Keratinocyte (primary cell): ENCODE data around the gene PPIP5K2. TPM values are rescaled to one million over a fixed set of nuclear protein-coding genes. Genes with fewer than 3 reads are reported as not detected.
A peak's percentile ranks its signal among the peaks of the same experiment; 100 is the strongest.

Experiments
- DNase-seq: peaks from one replicate; pipeline ENCODE4 v3.0.0-alpha.2; 2011; ENCODE audit warnings: low read depth, missing footprints, low spot score
- FAIRE-seq: peaks from 2 replicates; lab custom pipeline; 2011; peaks lifted over from hg19 to GRCh38; lab: Jason Lieb, UNC
- H2AFZ ChIP-seq: 2 replicates; pipeline ENCODE4 v1.6.0; 2012; ENCODE audit warnings: low read length, control low read depth, inconsistent platforms; ENCODE audit not compliant: control insufficient read depth
- H3K27ac ChIP-seq: 2 replicates; pipeline ENCODE4 v1.5.1; 2011; ENCODE audit warnings: low read length; ENCODE audit not compliant: control insufficient read depth, insufficient read depth
- H3K27me3 ChIP-seq: 3 replicates; pipeline ENCODE4 v1.6.0; 2011; ENCODE audit warnings: low read length; ENCODE audit not compliant: control insufficient read depth, insufficient read depth; ENCODE audit errors: extremely low read depth
- H3K36me3 ChIP-seq, 2 experiments: 2 replicates in 1 of 2; 3 replicates in 1 of 2; pipeline ENCODE4 v1.5.1; 2011; ENCODE audit warnings: low read length in 2 of 2, mild to moderate bottlenecking in 1 of 2; ENCODE audit not compliant: control insufficient read depth in 2 of 2, insufficient read depth in 2 of 2; ENCODE audit errors: extremely low read depth in 1 of 2
- H3K4me1 ChIP-seq: 3 replicates; pipeline ENCODE4 v1.5.1; 2011; ENCODE audit warnings: low read length; ENCODE audit not compliant: control insufficient read depth, insufficient read depth; ENCODE audit errors: extremely low read depth
- H3K4me2 ChIP-seq: 3 replicates; pipeline ENCODE4 v1.6.0; 2011; ENCODE audit warnings: low read depth, low read length; ENCODE audit not compliant: control insufficient read depth, insufficient read depth; ENCODE audit errors: extremely low read depth
- H3K4me3 ChIP-seq, 3 experiments: fragments of 200-600 bp in 1 of 3; sonication (generic) in 1 of 3; 2 replicates in 2 of 3; 3 replicates in 1 of 3; pipeline ENCODE4 v1.5.1; 2011 to 2016; ENCODE audit warnings: low read length in 3 of 3, mild to moderate bottlenecking in 3 of 3, control low read depth in 2 of 3, inconsistent platforms in 1 of 3, low read depth in 1 of 3, mixed read lengths in 1 of 3, mixed run types in 1 of 3, moderate library complexity in 1 of 3; ENCODE audit not compliant: control insufficient read depth in 2 of 3, insufficient read depth in 2 of 3; ENCODE audit errors: extremely low read depth in 1 of 3
- H3K79me2 ChIP-seq: 2 replicates; pipeline ENCODE4 v1.6.0; 2012; ENCODE audit warnings: low read length; ENCODE audit not compliant: control insufficient read depth, insufficient read depth
- H3K9ac ChIP-seq: 3 replicates; pipeline ENCODE4 v1.6.0; 2011; ENCODE audit warnings: low read length; ENCODE audit not compliant: control insufficient read depth, insufficient read depth; ENCODE audit errors: extremely low read depth
- H3K9me1 ChIP-seq: 3 replicates; pipeline ENCODE4 v1.6.0; 2011; ENCODE audit warnings: low read length; ENCODE audit not compliant: control insufficient read depth, insufficient read depth; ENCODE audit errors: extremely low read depth
- H3K9me3 ChIP-seq: 2 replicates; pipeline ENCODE4 v1.5.1; 2012; ENCODE audit warnings: low read depth, low read length; ENCODE audit not compliant: control insufficient read depth
- H4K20me1 ChIP-seq: 3 replicates; pipeline ENCODE4 v1.6.0; 2011; ENCODE audit warnings: low read length; ENCODE audit not compliant: control insufficient read depth, insufficient read depth; ENCODE audit errors: extremely low read depth
- CTCF ChIP-seq, 3 experiments: IDR thresholded peaks in 1 of 3; conservative IDR thresholded peaks in 1 of 3; optimal IDR thresholded peaks in 1 of 3; 2 replicates in 2 of 3; 3 replicates in 1 of 3; pipeline versions ENCODE3 to v1.5.1; 2011; ENCODE audit warnings: low read length in 3 of 3, mild to moderate bottlenecking in 3 of 3, moderate library complexity in 2 of 3, control low read depth in 1 of 3, inconsistent platforms in 1 of 3; ENCODE audit not compliant: insufficient read depth in 2 of 3; ENCODE audit errors: extremely low read depth in 1 of 3
- EZH2 ChIP-seq: IDR thresholded peaks from one replicate; pipeline ENCODE4 v1.6.1; 2012; ENCODE audit warnings: inconsistent platforms, mild to moderate bottlenecking, low read length, moderate library complexity
- dilution Hi-C: fragments of 300-500 bp; cut with MboI; formaldehyde crosslinking; loops from one replicate; pipeline ENCODE4 v1.7.0; 2020; ENCODE audit warnings: low sequenced_read_pairs; ENCODE audit not compliant: extremely low pct_ligation_motif_present
- polyA plus RNA-seq, 5 experiments: library from polyadenylated mRNA; depleted of rRNA in 3 of 5; stranded (reverse) in 3 of 5; stranded (forward) in 1 of 5; unstranded in 1 of 5; fragments of >200 nt; gene quantifications; 1 replicate in 1 of 5; 2 replicates in 3 of 5; 3 replicates in 1 of 5; pipeline versions ENCODE4 v1.2.1 to v1.2.3, GENCODE V29; 2011 to 2012; ENCODE audit warnings: missing spikeins in 2 of 5, low read depth in 1 of 5, low replicate concordance in 1 of 5

The PPIP5K2 gene
- polyA plus RNA-seq, 1 donor (not counting 4 experiments of a cell fraction or from before 2014, with no cell fraction given): 27.8 TPM

GRCh38 chr5:103260951-103261350, 140.8 kb downstream of the PPIP5K2 start:
- Histone ChIP-seq H3K36me3 (no peaks in the 10 kb centered on the region), H3K27ac (no peak overlapping the region), H3K9me3 (no peaks in the 10 kb centered on the region), H3K27me3 (no peaks in the 10 kb centered on the region), H3K9me1 (no peaks in the 10 kb centered on the region), H3K9ac (no peak overlapping the region), H3K4me2 (peak overlapping the region; percentile 29), H3K4me1 (peaks cover 4% of the 10 kb centered on the region), H3K79me2 (peaks cover 56% of the 10 kb centered on the region), H2AFZ (no peak overlapping the region), H4K20me1 (no peaks in the 10 kb centered on the region), H3K4me3 (no peak overlapping the region)
- FAIRE-seq (no peak), DNase-seq (no peak)
- TF ChIP-seq EZH2: no peak
- TF ChIP-seq CTCF (optimal IDR thresholded peaks at IDR 0.05 in 1 of 3, IDR thresholded peaks at IDR 0.05 in 1 of 3, conservative IDR thresholded peaks at IDR 0.05 in 1 of 3; ENCODE audit: extremely low read depth in 1 of 3, insufficient read depth in 2 of 3, low read length in 3 of 3): no peak
- dilution Hi-C loops: no loop called here

Other genes with a start within 250 kb of the PPIP5K2 start
- 2.7 to 8.9 TPM (median 6.4 TPM) in 3 replicates for gene GIN1, start 163 bp upstream of the PPIP5K2 start, polyA plus RNA-seq
- gene MACIR, start 138.5 kb downstream of the PPIP5K2 start, polyA plus RNA-seq: 7.4 to 9.5 TPM (median 9.2 TPM) in 3 replicates